Activated naive CD4-positive, alpha-beta T cell treated with anti-CD3 and anti-CD28 coated beads, Interleukin-2, amount 50 U/mL, for 72 hours (primary cell): ENCODE data around the gene XAGE5. TPM values are rescaled to one million over a fixed set of nuclear protein-coding genes. Genes with fewer than 3 reads are reported as not detected.

Experiments used
- total RNA-seq, 2 donors: library from RNA; stranded (reverse); gene quantifications; one replicate each; pipeline ENCODE4 v1.2.3, GENCODE V29; 2022

XAGE5 gene
- total RNA-seq, 2 donors from 2014 or later, result not detected

Other genes with a start within 250 kb of the XAGE5 start
- not detected for gene SSX7, start 156.4 kb upstream of the XAGE5 start, total RNA-seq
- gene SSX2, start 104.1 kb upstream of the XAGE5 start, total RNA-seq, result not detected
- gene SSX2B, start 60.0 kb upstream of the XAGE5 start, total RNA-seq, result not detected
- not detected for gene SPANXN5, start 13.9 kb upstream of the XAGE5 start, total RNA-seq
- not detected for gene XAGE3, start 56.8 kb downstream of the XAGE5 start, total RNA-seq
- 10 to 100 TPM; 19.2 to 23.3 TPM for gene FAM156B, start 86.0 kb downstream of the XAGE5 start, total RNA-seq
- gene FAM156A, start 147.2 kb downstream of the XAGE5 start, total RNA-seq, result 10 to 100 TPM; 28.8 to 47.1 TPM
- gene GPR173, start 237.5 kb downstream of the XAGE5 start, total RNA-seq, result under 1 TPM; 0.11 to 0.14 TPM